Measurements from ENCODE around the gene TRMT11.

The TRMT11 gene

GRCh38 chr6:126042001-126042419 is 55.7 kb downstream of the TRMT11 start:
- H4K20me1 ChIP-seq (ENCODE audit: insufficient read depth, low read length), result no peaks in the 10 kb centered on the region
- H3K4me1 ChIP-seq (ENCODE audit: insufficient read depth, low read length, severe bottlenecking), result no peaks in the 10 kb centered on the region
- H3K9me2 ChIP-seq (ENCODE audit: low read depth, low read length), result no peaks in the 10 kb centered on the region
- no peaks in the 10 kb centered on the region for H3K27me3 ChIP-seq (ENCODE audit: insufficient read depth, low read length)
- no peak overlapping the region for H2AFZ ChIP-seq (ENCODE audit: low read length)
- no peak overlapping the region for H3K4me3 ChIP-seq (ENCODE audit: low read depth, low read length, poor library complexity, severe bottlenecking)
- no peaks in the 10 kb centered on the region for H3F3A ChIP-seq (ENCODE audit: insufficient read depth, low read length)
- TF ChIP-seq EZH2 (IDR thresholded peaks at IDR 0.05; ENCODE audit: borderline replicate concordance, low read length) (no peak), CTCF (IDR thresholded peaks at IDR 0.05; ENCODE audit: low read length) (no peak)
- no peak overlapping the region for H3K27ac ChIP-seq (ENCODE audit: low read depth, low read length, poor library complexity, severe bottlenecking)
- H3K9me3 ChIP-seq (ENCODE audit: low read length), result no peaks in the 10 kb centered on the region
- H3K9ac ChIP-seq (ENCODE audit: low read length), result no peak overlapping the region
- no peaks in the 10 kb centered on the region for H3K79me2 ChIP-seq (ENCODE audit: insufficient read depth, low read length)
- H3K4me2 ChIP-seq (ENCODE audit: low read length), result no peak overlapping the region
- peaks cover 78% of the 10 kb centered on the region for H3K36me3 ChIP-seq (ENCODE audit: insufficient read depth, low read length)

GRCh38 chr6:126047648-126048047 is 61.3 kb downstream of the TRMT11 start:
- Histone ChIP-seq H3K79me2 (ENCODE audit: insufficient read depth, low read length) (no peaks in the 10 kb centered on the region), H3K9me3 (ENCODE audit: low read length) (no peaks in the 10 kb centered on the region), H2AFZ (ENCODE audit: low read length) (no peak overlapping the region), H3K27me3 (ENCODE audit: insufficient read depth, low read length) (no peaks in the 10 kb centered on the region), H3K9me2 (ENCODE audit: low read depth, low read length) (no peaks in the 10 kb centered on the region), H4K20me1 (ENCODE audit: insufficient read depth, low read length) (no peaks in the 10 kb centered on the region), H3K9ac (ENCODE audit: low read length) (no peak overlapping the region), H3K4me3 (ENCODE audit: low read depth, low read length, poor library complexity, severe bottlenecking) (no peak overlapping the region), H3K27ac (ENCODE audit: low read depth, low read length, poor library complexity, severe bottlenecking) (no peak overlapping the region), H3K4me2 (ENCODE audit: low read length) (no peak overlapping the region), H3F3A (ENCODE audit: insufficient read depth, low read length) (no peaks in the 10 kb centered on the region), H3K4me1 (ENCODE audit: insufficient read depth, low read length, severe bottlenecking) (no peaks in the 10 kb centered on the region), H3K36me3 (ENCODE audit: insufficient read depth, low read length) (peaks cover 26% of the 10 kb centered on the region)
- TF ChIP-seq CTCF (IDR thresholded peaks at IDR 0.05; ENCODE audit: low read length), result no peak
- no peak for TF ChIP-seq EZH2 (IDR thresholded peaks at IDR 0.05; ENCODE audit: borderline replicate concordance, low read length)

GRCh38 chr6:126048635-126049034 is 62.3 kb downstream of the TRMT11 start:
- Histone ChIP-seq H3F3A (ENCODE audit: insufficient read depth, low read length) (no peaks in the 10 kb centered on the region), H3K4me2 (ENCODE audit: low read length) (no peak overlapping the region), H3K9me2 (ENCODE audit: low read depth, low read length) (no peaks in the 10 kb centered on the region), H3K4me1 (ENCODE audit: insufficient read depth, low read length, severe bottlenecking) (no peaks in the 10 kb centered on the region), H4K20me1 (ENCODE audit: insufficient read depth, low read length) (no peaks in the 10 kb centered on the region), H3K36me3 (ENCODE audit: insufficient read depth, low read length) (peaks cover 26% of the 10 kb centered on the region), H3K9me3 (ENCODE audit: low read length) (no peaks in the 10 kb centered on the region), H2AFZ (ENCODE audit: low read length) (no peak overlapping the region), H3K27me3 (ENCODE audit: insufficient read depth, low read length) (no peaks in the 10 kb centered on the region), H3K27ac (ENCODE audit: low read depth, low read length, poor library complexity, severe bottlenecking) (no peak overlapping the region), H3K4me3 (ENCODE audit: low read depth, low read length, poor library complexity, severe bottlenecking) (no peak overlapping the region), H3K9ac (ENCODE audit: low read length) (no peak overlapping the region), H3K79me2 (ENCODE audit: insufficient read depth, low read length) (no peaks in the 10 kb centered on the region)
- TF ChIP-seq EZH2 (IDR thresholded peaks at IDR 0.05; ENCODE audit: borderline replicate concordance, low read length), result no peak
- TF ChIP-seq CTCF (IDR thresholded peaks at IDR 0.05; ENCODE audit: low read length), result no peak
